GM23248 (cell line): ENCODE measurements around the gene SLIT3. TPM values are rescaled to one million over a fixed set of nuclear protein-coding genes. Genes with fewer than 3 reads are reported as not detected.

Experiments used
- DNase-seq: peaks from one replicate; pipeline ENCODE4 v3.0.0-alpha.2; 2015
- H2AFZ ChIP-seq: fragments of 200-600 bp; sonication (generic); 2 replicates; pipeline ENCODE4 v1.6.1; 2016; ENCODE audit warnings: antibody characterized with exemption
- H3F3A ChIP-seq: fragments of 200-600 bp; sonication (generic); 2 replicates; pipeline ENCODE4 v1.6.1; 2016; ENCODE audit warnings: mild to moderate bottlenecking, antibody characterized with exemption, mixed run types; ENCODE audit not compliant: insufficient read depth
- H3K27ac ChIP-seq: fragments of 200-600 bp; sonication (generic); 2 replicates; pipeline ENCODE4 v1.5.1; 2016; ENCODE audit warnings: mild to moderate bottlenecking
- H3K27me3 ChIP-seq: fragments of 200-600 bp; sonication (generic); replicated peaks from 2 replicates; pipeline ENCODE4 v1.6.1; 2016; ENCODE audit warnings: mild to moderate bottlenecking; ENCODE audit not compliant: insufficient read depth
- H3K36me3 ChIP-seq: fragments of 200-600 bp; sonication (generic); 2 replicates; pipeline ENCODE4 v1.6.1; 2016; ENCODE audit warnings: low read depth, mild to moderate bottlenecking
- H3K4me1 ChIP-seq: fragments of 200-600 bp; sonication (generic); 2 replicates; pipeline ENCODE4 v1.6.1; 2016; ENCODE audit warnings: mild to moderate bottlenecking; ENCODE audit not compliant: insufficient read depth
- H3K4me2 ChIP-seq: fragments of 200-600 bp; sonication (generic); one replicate; pipeline ENCODE4 v1.6.1; 2016; ENCODE audit warnings: mild to moderate bottlenecking; ENCODE audit not compliant: unreplicated experiment
- H3K4me3 ChIP-seq: fragments of 200-600 bp; sonication (generic); 2 replicates; pipeline ENCODE4 v1.5.1; 2016; ENCODE audit warnings: mild to moderate bottlenecking
- H3K79me2 ChIP-seq: fragments of 200-600 bp; sonication (generic); 2 replicates; pipeline ENCODE4 v1.6.1; 2016; ENCODE audit warnings: mild to moderate bottlenecking; ENCODE audit not compliant: insufficient read depth
- H3K9ac ChIP-seq: fragments of 200-600 bp; sonication (generic); 2 replicates; pipeline ENCODE4 v1.6.1; 2016; ENCODE audit warnings: mild to moderate bottlenecking
- H3K9me2 ChIP-seq: fragments of 200-600 bp; sonication (generic); 2 replicates; pipeline ENCODE4 v1.6.1; 2016; ENCODE audit warnings: mixed run types, mild to moderate bottlenecking, moderate library complexity; ENCODE audit not compliant: insufficient read depth
- H3K9me3 ChIP-seq: fragments of 200-600 bp; sonication (generic); one replicate; pipeline ENCODE4 v1.6.1; 2017; ENCODE audit warnings: low read depth
- H4K20me1 ChIP-seq: fragments of 200-600 bp; sonication (generic); 2 replicates; pipeline ENCODE4 v1.6.0; 2016; ENCODE audit not compliant: insufficient read depth
- EZH2 ChIP-seq: fragments of 200-600 bp; sonication (generic); IDR thresholded peaks from 2 replicates; pipeline ENCODE4 v1.6.1; 2018; ENCODE audit warnings: antibody characterized with exemption, mild to moderate bottlenecking; ENCODE audit not compliant: insufficient read depth, poor library complexity, severe bottlenecking
- EZH2phosphoT487 ChIP-seq: fragments of 200-600 bp; sonication (generic); IDR thresholded peaks from 2 replicates; pipeline ENCODE4 v1.6.1; 2018; ENCODE audit warnings: antibody characterized with exemption, moderate library complexity, mild to moderate bottlenecking, low read depth; ENCODE audit not compliant: insufficient read depth
- WGBS, 2 experiments: methylation state at CpG; one replicate each; pipeline ENCODE4 v1.1.6; 2015 to 2017; ENCODE audit warnings: low lambda C conversion rate in 2 of 2, low coverage in 1 of 2; ENCODE audit errors: missing lambda C conversion rate in 2 of 2; 5-methylcytosine and 5-hydroxymethylcytosine counted together
- in situ Hi-C: fragments of 300-500 bp; cut with MboI; formaldehyde crosslinking; loops from 2 replicates; pipeline ENCODE4 v1.15.0; 2020
- polyA plus RNA-seq: library from polyadenylated mRNA; unstranded; fragments of >200 nt; fragmentation: Nextera tagmentation; extraction: Ambion mirVana; gene quantifications from 2 replicates; pipeline ENCODE4 v1.2.1, GENCODE V29; 2016
- total RNA-seq: library from RNA; depleted of rRNA; stranded (reverse); fragments of >200 nt; shearing (Covaris generic); gene quantifications from 2 replicates; pipeline ENCODE4 v1.2.3, GENCODE V29; 2014

Gene SLIT3
- total and polyA plus RNA-seq, 2 experiments from 2014 or later = 61.9 to 100 TPM

DNA sequence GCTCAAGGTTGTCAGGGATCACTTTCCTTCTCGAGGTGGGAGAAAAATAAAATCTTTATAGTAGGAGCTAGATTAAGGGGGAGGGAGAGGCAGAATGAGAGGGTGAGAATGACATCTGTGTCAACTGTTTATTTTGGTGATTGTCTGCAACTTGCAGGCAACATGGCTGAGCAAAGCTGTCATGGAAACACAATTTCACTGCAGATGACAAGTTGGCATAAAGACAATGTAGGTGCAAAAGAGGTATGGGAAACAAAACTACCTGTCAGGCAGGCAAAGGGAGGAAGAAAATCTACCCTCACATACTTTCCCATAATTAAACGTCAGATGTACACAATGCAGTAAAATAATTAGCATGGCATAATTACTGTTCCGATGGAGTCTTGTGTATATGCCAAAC lies 167.4 kb downstream of the SLIT3 start:
- no peaks in the 10 kb centered on the region for H3K36me3 ChIP-seq
- no peaks in the 10 kb centered on the region for H3K9me3 ChIP-seq
- peaks cover 6% of the 10 kb centered on the region; the same call in 1 of the 2 replicates for H3F3A ChIP-seq
- no peak overlapping the region for H3K27ac ChIP-seq
- DNase-seq = no peak
- TF ChIP-seq EZH2phosphoT487 (no peak), EZH2 (no peak)
- no peak overlapping the region for H3K4me3 ChIP-seq
- no peak overlapping the region for H3K4me2 ChIP-seq
- H4K20me1 ChIP-seq = no peaks in the 10 kb centered on the region
- no peak overlapping the region for H2AFZ ChIP-seq
- WGBS, 2 experiments = 77 to 80% methylated on average over 3 of the region's 3 CpGs
- no peak overlapping the region for H3K9ac ChIP-seq
- no peaks in the 10 kb centered on the region for H3K9me2 ChIP-seq
- H3K27me3 ChIP-seq = no peaks in the 10 kb centered on the region
- peaks cover 16% of the 10 kb centered on the region for H3K4me1 ChIP-seq
- in situ Hi-C loops = no loop called here
- no peaks in the 10 kb centered on the region for H3K79me2 ChIP-seq

DNA sequence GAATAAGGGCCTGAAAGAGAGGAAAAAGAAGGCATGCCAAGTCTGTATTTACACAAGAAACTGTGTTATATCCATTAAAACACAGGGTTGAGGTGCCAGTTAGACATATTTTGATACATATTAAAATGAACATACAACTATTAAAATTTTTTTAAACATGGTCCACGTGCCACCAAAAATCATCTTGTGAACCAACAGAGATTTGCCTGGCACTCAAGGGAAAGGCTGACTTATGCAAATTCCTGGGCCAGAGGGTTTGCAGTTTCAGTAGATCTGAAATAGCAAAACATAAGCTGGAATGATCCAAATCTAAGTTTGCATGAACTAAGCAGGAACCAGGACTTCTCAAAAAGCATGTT lies 168.7 kb downstream of the SLIT3 start:
- H3K36me3 ChIP-seq = no peaks in the 10 kb centered on the region
- H3K27me3 ChIP-seq = no peaks in the 10 kb centered on the region
- H3K4me1 ChIP-seq = peaks cover 18% of the 10 kb centered on the region
- no peak overlapping the region for H3K9ac ChIP-seq
- no peak overlapping the region for H3K4me2 ChIP-seq
- H3K4me3 ChIP-seq = no peak overlapping the region
- TF ChIP-seq EZH2phosphoT487 (no peak), EZH2 (no peak)
- H3K27ac ChIP-seq = no peak overlapping the region
- H3K9me3 ChIP-seq = no peaks in the 10 kb centered on the region
- no peaks in the 10 kb centered on the region for H3K79me2 ChIP-seq
- no peaks in the 10 kb centered on the region for H3K9me2 ChIP-seq
- H4K20me1 ChIP-seq = no peaks in the 10 kb centered on the region
- peaks cover 11% of the 10 kb centered on the region; the same call in 1 of the 2 replicates for H3F3A ChIP-seq
- in situ Hi-C loops = no loop called here
- WGBS, 2 experiments = 8 to 17% methylated on average over 1 of the region's 1 CpG
- no peak for DNase-seq
- no peak overlapping the region for H2AFZ ChIP-seq

DNA sequence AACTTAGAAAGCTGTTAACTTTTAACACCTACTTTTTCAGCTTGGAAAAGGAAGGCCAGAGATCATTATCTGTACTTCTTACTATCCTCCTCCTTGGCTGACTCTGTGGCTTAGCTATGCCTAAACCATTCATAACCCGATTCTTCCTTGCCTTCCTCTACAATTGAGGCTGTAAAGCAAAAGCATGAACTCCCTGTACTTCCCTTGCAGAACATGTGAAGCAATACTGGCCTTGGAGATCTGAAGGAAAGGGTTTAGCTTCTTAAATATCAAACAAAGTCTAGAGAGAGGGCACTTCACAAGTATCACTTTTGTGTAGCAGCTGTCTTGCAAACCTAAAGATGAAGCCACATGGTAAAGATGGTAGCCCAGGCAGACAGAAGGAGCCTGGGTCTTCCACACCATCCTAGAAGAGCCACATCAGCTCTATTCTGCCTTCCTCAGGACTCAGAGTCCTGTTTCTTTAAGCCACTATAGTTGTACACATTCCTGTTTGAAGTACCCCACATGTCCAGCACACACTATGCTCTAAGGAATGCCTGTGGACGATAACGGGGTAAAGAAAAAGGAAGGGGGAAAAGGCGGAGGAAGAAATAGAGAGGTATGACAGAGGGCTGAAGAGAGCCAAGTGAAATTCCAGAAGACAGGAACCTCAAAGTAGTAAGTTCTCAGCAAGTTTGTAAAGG lies 169.2 kb downstream of the SLIT3 start:
- TF ChIP-seq EZH2 (no peak), EZH2phosphoT487 (no peak)
- H3K27me3 ChIP-seq = no peaks in the 10 kb centered on the region
- peak overlapping the region; percentile 9 for H3K4me2 ChIP-seq
- peaks cover 16% of the 10 kb centered on the region for H3F3A ChIP-seq
- no peaks in the 10 kb centered on the region for H3K79me2 ChIP-seq
- 30 to 36% methylated on average over 4 of the region's 4 CpGs for WGBS, 2 experiments
- H3K4me3 ChIP-seq = no peak overlapping the region
- H3K36me3 ChIP-seq = no peaks in the 10 kb centered on the region
- H3K4me1 ChIP-seq = peaks cover 23% of the 10 kb centered on the region
- H3K27ac ChIP-seq = no peak overlapping the region
- in situ Hi-C loops = no loop called here
- no peaks in the 10 kb centered on the region for H3K9me2 ChIP-seq
- H3K9ac ChIP-seq = no peak overlapping the region
- DNase-seq = peak; percentile 40
- H4K20me1 ChIP-seq = no peaks in the 10 kb centered on the region
- no peak overlapping the region for H2AFZ ChIP-seq
- H3K9me3 ChIP-seq = no peaks in the 10 kb centered on the region

DNA sequence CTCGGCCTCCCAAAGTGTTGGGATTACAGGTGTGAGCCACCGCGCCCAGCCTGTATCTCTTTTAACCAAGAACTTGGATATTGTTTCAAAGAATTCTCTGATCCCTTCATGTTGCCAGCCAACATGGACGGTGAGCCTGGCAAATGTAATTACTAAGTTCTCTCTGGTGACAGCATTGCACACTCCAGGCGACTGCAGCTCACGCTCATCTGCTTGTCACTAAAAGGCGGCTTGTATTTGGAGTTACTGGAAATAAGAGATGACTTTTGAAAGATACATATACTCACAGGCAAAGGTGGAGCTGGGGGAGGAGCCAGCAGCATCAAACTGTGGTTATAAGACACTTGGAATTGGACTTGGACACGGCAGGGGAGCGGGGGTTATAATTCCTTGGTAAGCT lies 172.3 kb downstream of the SLIT3 start:
- Histone ChIP-seq H3K4me3 (no peak overlapping the region), H3K36me3 (no peaks in the 10 kb centered on the region), H4K20me1 (no peaks in the 10 kb centered on the region), H3K4me2 (no peak overlapping the region), H3F3A (peaks cover 26% of the 10 kb centered on the region), H3K79me2 (no peaks in the 10 kb centered on the region), H3K27ac (no peak overlapping the region), H3K9me3 (no peaks in the 10 kb centered on the region), H2AFZ (no peak overlapping the region), H3K9ac (no peak overlapping the region), H3K9me2 (no peaks in the 10 kb centered on the region), H3K27me3 (no peaks in the 10 kb centered on the region), H3K4me1 (peaks cover 24% of the 10 kb centered on the region)
- no peak for DNase-seq
- 87 to 89% methylated on average over 9 of the region's 9 CpGs for WGBS, 2 experiments
- in situ Hi-C loops = no loop called here
- no peak for TF ChIP-seq EZH2
- no peak for TF ChIP-seq EZH2phosphoT487

DNA sequence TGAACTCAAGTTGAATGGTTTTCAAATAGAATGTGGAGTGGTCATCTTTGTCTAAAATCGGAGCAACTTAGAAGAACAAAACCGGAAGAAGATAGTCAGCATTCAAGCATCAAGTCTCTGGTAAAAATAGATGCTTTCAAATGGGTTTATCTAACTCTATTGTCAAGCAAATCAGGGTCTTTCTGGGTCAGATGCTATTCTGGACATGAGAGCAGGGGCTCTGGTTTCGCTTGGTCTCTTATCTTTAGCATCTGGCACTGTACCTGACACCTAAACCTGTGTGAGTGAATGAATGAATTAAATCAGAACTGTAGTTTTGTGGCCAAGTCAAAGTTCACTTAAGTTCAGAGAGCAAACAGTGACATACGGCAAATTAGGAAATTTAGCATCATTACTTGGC lies 173.5 kb downstream of the SLIT3 start:
- no peak for DNase-seq
- TF ChIP-seq EZH2phosphoT487 (no peak), EZH2 (no peak)
- no peak overlapping the region for H2AFZ ChIP-seq
- 90% methylated on average over 4 of the region's 4 CpGs for WGBS, 2 experiments
- in situ Hi-C loops = no loop called here
- H3K36me3 ChIP-seq = no peaks in the 10 kb centered on the region
- peaks cover 8% of the 10 kb centered on the region for H3K9me2 ChIP-seq
- H3K9ac ChIP-seq = no peak overlapping the region
- no peaks in the 10 kb centered on the region for H3K27me3 ChIP-seq
- H4K20me1 ChIP-seq = no peaks in the 10 kb centered on the region
- H3K27ac ChIP-seq = no peak overlapping the region; the same call in 1 of the 2 replicates
- H3K4me3 ChIP-seq = no peak overlapping the region
- no peak overlapping the region for H3K4me2 ChIP-seq
- no peaks in the 10 kb centered on the region for H3K9me3 ChIP-seq
- H3K4me1 ChIP-seq = peaks cover 26% of the 10 kb centered on the region
- peaks cover 33% of the 10 kb centered on the region for H3F3A ChIP-seq
- no peaks in the 10 kb centered on the region for H3K79me2 ChIP-seq
